DMS 273 (cell line): Measurements from ENCODE around the gene XDH.

ENCODE experiments used
- DNase-seq: peaks from one replicate; lab custom pipeline; 2025; ENCODE audit not compliant: unreplicated experiment; lab: John Stamatoyannopoulos, UW

Gene XDH

DNA sequence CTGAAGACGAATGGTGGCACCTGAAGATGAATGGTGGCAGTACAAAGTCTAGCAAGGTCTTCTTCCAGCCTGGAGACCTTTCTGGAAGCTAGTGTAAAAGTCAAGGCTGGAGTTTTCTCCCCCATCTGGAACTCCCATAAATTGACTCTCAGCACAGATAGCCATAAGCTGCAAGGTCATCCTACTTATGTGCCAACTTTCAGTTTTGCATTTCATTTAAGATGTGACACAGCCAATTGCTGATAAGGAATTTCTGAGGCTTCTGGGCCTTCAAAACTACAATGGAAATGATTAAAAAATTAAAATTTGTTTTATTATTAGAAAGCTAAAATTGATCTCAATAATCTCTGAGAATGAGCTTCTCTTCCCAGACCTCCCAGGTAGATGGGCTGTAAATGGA, 10.2 kb downstream of the XDH start:
- DNase-seq, result no peak

DNA sequence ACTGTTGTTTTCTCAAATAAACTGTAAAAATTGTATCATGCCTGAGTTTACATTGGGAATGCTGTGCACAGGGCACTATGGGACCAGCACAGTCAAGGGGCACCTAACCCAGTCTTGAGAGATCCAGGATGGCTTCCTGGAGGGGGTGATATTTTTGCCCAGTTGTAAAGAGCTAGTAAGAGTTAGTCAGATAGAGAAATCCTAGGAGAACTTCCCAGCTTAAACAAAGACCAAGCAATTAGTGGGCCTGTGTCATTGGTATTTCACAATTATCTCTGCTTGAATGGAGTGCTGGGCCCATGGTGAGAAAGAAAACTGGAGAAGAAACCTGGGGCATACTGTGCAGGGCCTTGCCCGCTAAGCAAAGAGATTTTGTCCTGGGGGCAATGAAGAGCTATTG, 12.2 kb downstream of the XDH start:
- no peak for DNase-seq

DNA sequence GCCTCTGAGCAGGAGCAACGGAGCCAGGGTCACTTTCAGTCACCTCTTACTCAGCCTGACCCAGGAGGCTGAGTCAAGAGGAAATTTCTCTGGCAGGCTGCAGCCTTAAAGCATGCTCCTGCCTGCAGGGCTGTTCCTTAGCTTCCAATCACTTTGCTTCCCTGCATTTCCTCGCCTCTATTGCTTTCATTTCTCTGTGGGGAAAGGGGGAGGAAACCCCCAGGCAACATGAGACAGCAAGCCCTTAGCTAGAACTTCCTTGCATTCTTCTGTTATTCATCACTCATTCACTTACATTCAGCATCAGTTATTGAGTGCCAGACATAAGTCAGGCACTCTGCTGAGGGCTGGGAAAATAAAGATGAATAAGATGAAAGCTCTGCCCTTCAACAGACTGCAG, 13.0 kb downstream of the XDH start:
- DNase-seq, result no peak

DNA sequence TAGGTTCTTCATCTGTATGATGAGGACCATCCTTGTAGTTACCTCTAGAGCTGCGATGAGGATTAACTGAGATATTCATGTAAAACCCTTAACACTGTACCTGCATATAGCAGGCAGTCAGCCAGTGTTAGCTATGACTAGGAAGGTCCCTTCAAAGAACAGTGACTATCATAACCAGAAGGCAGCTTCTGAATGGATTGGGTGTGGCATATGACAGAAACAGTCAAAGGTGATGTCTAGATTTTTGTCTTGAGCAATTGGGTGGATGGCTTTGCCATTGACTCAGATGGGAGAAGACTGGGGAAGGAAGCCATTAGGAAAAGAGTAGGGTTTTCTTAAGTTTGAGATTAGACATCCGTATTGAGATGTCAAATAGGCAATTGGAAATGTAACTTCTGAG, 15.7 kb downstream of the XDH start:
- DNase-seq, result no peak

DNA sequence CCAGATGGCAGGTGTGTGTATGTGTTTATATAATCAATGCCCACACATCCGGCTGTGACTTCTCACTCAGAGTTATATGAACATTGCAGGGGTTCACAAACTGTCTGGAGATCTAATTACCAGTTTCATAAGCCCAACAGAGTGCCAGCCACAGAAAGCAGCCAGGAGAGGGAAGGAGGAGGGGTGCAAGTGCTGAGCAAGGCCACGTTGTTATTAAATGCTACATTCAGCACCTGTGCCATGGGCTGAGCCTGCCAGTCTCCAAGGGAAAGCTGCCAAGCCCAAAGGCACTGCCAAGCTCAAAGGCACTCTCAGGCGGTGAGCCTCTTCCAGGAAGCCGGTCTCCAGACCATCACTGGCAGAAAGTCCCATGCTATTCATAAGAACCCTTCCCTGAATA, 17.4 kb downstream of the XDH start:
- peak; percentile 87 for DNase-seq

DNA sequence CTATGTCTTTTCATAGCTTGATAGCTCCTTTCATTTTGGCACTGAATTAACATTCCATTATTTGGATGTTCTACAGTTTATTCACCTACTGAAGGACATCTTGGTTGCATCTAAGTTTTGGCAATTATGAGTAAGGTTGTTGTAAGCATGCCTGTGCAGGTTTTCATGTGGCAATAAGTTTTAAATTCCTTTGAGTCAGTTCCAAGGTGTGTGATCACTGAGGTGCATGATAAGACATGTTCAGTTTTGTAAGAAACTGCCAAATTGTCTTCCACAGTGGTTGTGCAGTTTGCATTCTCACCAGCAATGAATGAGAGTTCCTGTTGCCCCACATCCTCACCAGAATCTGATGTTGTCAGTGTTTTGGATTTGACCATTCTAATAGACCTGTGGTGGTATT, 24.2 kb downstream of the XDH start:
- no peak for DNase-seq

DNA sequence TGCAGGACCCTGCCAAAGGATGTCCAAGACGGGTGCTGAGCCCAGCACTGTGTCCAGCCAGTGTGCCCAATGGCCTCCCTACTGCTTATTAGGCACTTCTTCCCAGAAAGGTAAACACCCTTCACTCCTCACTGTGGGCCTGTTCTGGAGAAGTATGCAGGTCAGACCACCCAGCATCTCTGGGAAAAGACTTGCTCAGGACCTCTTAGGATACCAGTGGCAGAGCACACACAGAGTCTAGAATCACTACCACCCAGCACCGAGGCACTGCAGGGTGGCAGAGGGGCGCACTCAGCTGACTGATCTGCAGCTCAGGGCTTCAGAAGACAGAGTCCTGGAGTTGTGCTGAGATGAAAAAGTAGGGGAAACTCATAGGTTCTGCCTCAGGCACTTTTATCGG, 25.8 kb downstream of the XDH start:
- no peak for DNase-seq

DNA sequence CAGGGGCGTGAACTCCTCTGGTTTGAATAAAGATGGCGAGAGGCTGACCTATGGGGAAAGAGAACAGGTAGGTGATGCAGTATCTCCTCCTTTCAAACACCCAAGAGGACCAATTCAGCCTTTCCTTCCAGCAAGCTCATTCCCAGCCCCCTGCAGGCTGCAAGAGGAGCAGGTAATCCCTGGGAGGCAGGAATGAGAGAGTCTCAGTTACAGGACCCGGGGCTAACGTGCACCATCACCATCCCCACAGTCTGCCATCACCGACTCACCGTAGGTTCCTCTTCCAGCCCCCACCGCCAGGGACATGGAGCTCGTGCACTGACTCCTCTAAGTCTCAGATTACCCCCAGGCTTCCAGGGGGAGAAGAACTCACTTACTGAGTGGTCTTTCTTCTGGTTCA, 26.7 kb downstream of the XDH start:
- no peak for DNase-seq

DNA sequence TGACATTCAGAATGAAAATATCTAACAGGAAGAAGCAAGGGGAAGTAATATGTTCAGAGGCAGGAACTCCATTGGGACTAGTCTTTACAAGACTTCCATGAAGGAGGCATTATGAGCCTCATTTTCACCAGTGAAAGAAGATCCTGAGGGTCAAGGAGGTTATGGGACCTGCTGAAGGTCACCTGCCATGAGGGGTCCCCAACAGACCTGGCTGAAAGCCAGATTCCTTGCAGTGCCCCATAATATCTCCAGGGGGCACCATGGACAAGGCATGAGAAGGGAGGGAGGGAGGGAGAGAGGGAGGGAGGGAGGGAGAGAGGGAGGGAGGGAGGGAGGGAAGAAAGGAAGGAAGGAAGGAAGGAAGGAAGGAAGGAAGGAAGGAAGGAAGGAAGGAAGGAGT, 27.9 kb downstream of the XDH start:
- DNase-seq, result peak; percentile 64

DNA sequence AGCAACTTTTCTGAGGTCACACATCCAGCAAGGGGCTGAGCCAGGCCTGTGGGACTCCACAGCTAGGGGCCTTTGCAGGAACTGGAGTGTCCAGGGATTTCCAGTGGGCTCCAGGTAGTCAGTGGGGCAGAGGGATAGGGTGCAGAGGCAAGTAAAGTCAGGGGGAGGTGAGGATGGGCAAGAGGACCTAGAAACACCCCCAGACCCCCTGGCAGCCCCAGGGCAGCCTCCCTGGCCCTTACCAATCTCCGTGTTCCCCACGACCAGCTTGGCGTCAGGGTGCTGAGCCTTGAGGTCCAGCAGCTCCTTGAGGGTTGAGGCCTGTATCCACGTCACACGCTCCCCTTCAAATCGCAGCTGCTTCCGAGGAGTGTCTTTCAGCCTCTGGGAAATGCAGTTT, 28.4 kb downstream of the XDH start:
- no peak for DNase-seq

DNA sequence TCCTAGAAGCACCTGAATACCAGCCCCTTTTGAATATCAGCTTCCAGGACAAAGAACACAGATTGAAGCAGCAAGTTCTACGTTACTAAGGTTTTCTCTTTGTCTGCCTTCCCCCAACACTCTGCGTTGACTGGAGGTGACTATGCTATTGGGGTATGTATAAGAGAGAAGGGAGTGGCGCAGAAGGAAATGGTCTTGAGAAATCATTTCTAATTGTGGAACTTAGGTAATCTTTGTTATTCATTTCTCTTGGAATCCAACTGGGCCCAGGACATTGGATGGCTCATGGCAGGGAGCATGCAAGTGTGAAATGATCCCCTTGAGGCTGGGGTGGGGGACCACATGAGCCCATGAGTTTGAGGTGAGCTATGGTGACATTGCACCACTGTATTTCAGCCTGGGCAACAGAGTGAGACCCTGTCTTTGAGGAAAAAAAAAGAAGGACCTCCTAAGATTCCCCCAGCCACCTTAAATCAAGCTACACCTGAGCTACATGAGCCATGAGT, 29.7 kb downstream of the XDH start:
- DNase-seq, result no peak

DNA sequence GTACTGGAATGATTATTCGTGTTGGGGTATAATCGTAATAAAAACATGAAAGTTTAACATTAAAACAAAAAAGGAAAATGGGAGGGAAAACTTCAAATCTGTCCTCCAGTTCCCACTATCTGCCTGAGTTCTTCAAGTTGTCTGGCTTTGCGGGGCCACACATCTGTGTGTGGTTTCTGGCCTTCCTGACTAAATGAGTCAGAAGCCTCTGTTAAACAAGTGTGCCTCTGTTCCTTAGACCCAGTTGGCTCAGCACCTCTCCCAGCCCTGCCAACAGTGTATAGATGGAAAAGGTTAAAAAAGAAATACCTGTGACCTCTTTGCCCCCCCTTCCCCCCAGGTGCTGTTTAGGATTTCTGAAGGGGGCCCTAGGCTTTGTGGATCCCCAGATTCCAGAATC, 30.2 kb downstream of the XDH start:
- DNase-seq, result no peak

DNA sequence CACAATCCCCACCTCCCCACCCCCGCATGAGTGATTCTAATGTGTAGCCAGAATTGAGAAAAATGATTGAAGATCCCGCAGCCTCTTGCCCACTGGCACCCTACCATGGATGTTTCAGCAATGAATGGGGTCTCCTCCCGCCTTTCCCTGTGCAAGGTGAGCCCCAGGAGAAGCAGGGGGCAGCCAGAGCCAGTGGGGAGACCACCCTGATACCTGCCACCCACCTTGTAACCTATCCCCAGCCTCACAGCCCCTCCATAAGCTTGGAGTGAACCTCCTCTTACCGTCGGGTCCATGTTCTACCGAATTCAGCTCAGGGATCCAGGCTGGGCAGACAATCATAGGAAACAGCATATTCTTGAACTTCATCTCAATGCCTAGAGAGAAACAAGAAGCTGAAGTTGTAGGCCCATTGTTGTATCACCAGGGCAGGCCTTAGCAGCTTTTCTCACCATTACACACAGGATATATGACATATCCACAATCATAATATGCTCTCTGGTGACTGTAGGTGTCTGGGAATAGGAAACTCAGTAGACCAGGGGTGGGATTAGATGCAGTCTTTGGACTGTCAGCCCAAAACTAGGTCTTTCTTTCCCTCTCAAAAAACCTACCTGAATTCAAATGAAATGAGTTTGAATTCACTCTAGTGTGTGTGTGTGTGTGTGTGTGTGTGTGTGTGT, 30.9 kb downstream of the XDH start:
- DNase-seq, result no peak

DNA sequence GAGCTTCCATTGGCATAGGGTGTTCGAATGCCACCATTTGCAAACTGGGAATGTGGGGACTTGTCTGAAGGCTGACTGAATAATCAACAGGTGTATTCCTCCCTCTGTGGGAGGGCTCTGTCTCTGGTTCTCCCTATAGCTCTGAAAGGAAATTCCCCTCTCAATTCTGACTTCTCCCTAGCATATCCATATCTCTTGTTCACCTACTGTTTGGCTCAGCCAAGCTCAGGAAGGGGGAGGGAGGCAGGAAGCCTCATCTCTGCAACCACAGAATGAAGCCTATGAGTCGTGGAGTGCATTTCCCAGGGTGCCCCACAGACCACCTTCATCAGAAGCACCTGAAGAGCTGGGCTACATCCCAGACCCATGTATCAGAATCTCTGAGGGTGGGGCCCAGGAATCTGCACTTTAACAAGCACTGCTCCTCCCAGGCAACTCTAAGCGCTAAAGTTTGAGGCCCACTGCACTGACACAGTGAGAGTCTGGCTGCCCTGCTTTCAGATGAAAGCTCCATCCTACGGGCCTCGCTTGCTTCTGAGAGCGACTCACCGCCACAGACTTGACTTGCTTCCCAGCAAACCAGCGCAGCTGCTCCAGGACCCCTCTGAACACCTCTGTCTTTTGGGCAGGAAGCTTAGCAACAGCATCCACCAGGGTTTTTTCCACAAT, 32.0 kb downstream of the XDH start:
- no peak for DNase-seq

DNA sequence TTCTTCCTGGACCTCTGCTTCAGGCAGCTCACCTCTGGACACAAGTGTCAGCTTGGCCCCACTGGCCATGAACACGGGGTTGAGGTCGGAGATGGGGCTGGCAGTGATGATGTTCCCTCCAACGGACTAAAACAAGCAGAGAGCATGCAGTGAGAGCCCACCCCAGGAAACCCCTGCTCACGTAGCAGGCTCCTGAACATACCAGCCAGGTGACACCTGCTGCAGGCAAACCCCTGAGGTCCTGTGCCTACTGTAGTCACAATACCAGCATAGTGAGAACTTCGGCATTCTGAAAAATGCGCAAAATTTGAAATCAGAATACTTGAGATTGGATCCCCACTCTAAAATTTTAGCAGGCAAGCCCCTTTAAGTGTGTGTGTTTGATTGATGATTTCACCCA, 32.9 kb downstream of the XDH start:
- DNase-seq, result no peak

DNA sequence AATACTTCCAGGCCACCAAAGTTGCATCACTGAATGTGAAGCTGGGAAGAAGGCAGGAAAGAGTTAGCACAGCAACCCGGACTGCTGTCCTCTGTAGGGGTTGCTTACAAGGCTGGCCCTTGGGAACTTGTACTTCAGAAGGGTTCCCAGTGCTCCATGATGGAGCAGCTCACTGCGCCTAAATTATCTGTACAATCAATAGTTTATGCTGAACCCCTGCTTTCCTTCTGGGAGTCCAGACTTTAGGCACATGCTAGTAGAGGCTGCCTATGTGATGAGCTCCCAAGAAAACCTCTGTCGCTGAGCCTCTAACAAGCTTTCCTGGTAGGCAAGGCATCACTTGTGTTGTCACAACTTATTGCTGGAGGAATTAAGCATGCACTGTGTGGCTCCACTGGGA, 34.3 kb downstream of the XDH start:
- DNase-seq, result no peak

DNA sequence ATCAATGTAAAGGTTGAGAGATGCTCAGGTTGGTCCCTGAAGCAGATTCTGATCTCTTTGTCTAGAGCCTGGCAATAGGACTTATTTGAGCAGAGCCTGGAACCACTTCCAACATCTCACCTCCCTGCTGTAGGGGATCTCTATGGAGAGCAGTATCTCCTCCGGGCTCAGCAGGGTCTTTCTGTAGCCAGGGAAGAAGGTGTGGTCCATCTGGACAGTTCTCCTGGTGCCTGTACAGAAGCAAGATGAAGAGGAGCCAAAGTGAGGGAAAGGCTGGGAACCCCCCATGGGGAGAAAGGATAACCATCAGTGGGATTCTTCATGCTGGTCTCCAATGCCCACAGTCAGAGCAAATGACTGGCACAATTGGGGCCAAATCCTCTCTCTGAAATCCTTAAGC, 34.8 kb downstream of the XDH start:
- no peak for DNase-seq

DNA sequence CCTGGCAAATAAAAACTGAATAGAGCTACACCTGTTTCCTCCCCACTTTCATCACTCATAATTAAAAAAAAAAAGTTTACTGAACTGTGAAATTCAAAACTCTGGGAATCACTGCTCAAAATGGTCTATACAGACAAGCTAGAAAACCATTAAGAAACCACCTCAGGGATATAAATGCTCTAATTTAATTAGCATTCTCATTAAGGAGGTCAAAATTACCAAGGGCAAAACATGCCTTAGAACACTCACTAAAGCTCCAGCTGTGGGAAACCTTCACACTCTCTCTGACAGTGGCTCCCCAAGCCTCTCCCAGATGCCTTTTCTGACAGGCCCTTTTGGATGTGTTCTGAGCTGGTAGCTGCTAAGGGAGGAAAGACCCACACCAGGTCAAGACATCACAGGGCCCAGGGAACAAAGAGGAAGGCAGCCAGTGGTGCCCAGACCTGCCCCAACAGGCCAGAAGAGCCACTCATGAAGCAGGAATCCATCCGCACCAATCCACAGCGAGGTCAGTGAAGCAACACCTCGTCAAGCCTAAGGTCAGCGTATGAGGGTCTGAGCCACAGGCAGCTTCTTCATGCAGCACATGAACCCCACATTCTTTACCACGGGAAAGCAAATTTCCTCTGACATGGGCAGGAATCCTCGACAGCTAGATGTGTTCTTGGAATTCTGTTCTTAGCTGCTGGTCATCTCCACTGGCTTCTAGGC, 35.6 kb downstream of the XDH start:
- DNase-seq, result no peak

DNA sequence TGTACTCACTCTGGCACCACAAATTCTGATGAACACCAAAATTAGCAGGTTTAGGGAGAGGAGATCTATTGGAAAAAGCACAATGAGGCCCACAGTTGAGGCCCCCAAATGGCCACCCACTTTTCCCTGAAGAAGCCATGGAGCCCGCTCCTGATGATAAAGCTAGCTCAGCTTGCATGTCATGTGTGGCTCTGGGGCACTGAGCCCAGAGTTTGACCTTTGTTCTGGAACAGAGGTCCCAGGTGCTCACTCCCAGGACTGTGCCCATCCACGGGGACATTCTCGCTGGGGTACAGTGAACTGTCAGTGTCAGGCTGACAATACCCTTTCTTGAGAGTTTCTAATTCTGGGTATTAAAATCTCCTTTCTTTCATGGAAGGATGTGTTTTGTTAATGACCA, 36.2 kb downstream of the XDH start:
- no peak for DNase-seq

DNA sequence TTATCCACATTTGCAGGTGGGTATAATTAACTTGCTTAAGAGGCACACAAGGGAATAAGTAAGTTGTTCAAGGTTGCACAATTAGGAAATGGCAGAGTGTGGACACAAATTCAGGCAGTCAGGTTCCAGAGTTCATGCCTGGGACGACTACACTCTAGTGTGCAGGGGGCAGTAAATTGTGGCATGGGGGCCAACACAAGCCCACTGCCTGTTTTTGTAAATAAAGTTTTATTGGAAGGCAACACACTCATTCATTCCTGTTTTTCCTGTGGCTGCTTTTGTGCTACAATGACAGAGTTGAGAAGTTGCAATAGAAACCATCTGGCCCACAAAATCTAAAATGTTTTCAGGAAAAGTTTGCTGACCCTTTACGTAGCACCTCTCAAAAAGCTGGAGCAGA, 41.4 kb downstream of the XDH start:
- DNase-seq, result no peak

DNA sequence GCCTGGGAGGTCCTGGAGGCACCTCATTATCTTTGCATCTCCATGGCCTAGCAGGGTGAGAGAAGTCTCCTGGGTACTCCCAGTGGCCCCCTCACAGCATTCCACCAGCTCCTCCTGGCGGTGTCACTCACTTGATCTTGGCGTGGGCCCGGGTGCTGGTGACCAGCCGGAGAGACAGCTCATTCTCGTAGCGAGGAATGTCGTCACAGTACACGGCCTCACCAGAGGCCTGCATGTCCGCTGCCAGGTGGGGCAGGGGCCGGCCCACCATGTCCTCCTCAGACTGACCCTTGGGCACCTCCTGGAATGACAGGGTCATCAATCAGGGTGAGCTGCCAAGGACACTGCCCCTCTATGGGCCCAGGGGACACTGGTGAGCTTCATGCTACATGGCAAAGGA, 42.4 kb downstream of the XDH start:
- DNase-seq, result no peak

DNA sequence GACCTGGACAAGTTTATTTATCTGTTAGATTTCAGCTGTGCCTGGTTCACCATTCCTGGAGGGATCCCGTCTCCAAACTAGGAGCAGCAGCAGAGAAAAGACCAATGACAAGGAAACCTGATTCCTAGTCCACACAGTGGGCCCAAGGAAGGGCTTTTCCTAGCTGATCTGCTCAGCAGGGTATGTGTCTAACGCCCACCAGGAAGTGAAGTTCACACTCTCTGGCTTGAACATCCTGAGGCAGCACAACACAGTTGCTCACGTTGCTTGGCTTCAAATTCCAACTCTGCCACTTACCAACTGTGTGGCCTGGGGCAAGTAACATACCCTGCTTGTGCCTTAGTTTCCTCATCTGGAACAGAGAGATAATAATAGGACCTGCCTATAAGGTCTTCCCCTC, 42.9 kb downstream of the XDH start:
- no peak for DNase-seq
